Measurements from ENCODE around the gene FGF7.
"Not testable (repeated sequence)": the region's sequence is repeated elsewhere in the genome, so short reads cannot be mapped to it uniquely, and the experiment has no call there.

Gene FGF7

DNA sequence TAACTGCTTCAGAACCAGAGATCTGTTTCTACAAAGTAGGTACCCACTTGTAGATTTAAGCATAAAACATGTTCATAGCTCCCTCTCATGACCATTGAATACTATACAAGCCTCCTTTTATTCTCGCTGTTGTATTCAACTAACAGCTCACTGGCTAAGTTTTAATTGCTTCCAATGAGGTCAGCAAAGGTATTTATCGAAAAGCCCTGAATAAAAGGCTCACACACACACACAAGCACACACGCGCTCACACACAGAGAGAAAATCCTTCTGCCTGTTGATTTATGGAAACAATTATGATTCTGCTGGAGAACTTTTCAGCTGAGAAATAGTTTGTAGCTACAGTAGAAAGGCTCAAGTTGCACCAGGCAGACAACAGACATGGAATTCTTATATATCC lies at the start of gene FGF7:
Gene FGF7 (plus strand): TSS at position 222 of the 400 bp plus-strand sequence. CDS start 1,056 bp downstream, outside the sequence.
- DNase-seq (ENCODE audit: low spot score), result no peak
- no peak for TF ChIP-seq CTCF (IDR thresholded peaks at IDR 0.05; ENCODE audit: extremely low read depth, insufficient read depth, missing control alignments)
- in situ Hi-C loops (cut with MboI; ENCODE audit: low pct_unique_long_range_greater_than_20kb, low sequenced_read_pairs, unreplicated experiment), result loop anchor here (25.0 kb wide), 3 partner anchors 186 to 1061 kb away; no protein-coding TSS in a partner anchor

DNA sequence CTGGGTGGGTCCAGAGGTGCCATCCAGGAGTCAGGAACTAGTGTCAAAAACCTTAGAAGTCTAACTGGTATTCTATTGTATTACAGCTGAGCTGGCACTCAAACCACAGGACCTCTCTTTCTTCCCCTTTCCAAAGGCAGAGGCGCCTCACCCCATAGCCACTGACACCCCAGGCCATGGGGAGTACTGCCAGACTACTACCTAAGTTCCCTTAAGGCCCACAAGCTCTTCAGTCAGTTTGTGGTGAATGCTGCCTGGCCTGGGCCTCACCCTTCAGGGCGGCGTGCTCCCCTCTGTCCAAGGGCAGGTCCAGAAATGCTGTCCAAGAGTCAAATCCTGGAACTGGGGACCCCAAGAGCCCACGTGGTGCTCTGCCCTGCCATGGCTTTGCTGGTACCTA lies 43.0 kb upstream of the FGF7 start:
- no peak for TF ChIP-seq CTCF (IDR thresholded peaks at IDR 0.05; ENCODE audit: extremely low read depth, insufficient read depth, missing control alignments)
- DNase-seq (ENCODE audit: low spot score), result no peak
- in situ Hi-C loops (cut with MboI; ENCODE audit: low pct_unique_long_range_greater_than_20kb, low sequenced_read_pairs, unreplicated experiment), result no loop called here

DNA sequence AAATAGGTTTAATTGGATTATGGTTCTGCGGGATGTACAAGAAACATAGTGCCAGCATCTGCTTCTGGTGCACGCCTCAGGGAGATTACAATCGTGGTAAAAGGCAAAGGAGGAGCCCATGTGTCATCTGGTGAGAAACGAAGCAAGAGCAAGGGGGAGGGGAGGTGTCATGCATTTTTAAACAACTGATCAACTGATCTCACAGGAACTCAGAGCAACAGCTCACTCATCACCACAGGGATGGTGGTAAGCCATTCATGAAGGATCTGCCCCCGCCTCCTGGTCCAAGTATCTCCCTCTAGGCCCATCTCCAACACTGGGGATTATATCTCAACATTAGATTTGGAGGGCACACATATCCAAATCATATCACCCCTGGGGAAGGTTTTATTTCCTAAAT lies 42.1 kb upstream of the FGF7 start:
- no peak for DNase-seq (ENCODE audit: low spot score)
- TF ChIP-seq CTCF (IDR thresholded peaks at IDR 0.05; ENCODE audit: extremely low read depth, insufficient read depth, missing control alignments), result no peak
- in situ Hi-C loops (cut with MboI; ENCODE audit: low pct_unique_long_range_greater_than_20kb, low sequenced_read_pairs, unreplicated experiment), result no loop called here

DNA sequence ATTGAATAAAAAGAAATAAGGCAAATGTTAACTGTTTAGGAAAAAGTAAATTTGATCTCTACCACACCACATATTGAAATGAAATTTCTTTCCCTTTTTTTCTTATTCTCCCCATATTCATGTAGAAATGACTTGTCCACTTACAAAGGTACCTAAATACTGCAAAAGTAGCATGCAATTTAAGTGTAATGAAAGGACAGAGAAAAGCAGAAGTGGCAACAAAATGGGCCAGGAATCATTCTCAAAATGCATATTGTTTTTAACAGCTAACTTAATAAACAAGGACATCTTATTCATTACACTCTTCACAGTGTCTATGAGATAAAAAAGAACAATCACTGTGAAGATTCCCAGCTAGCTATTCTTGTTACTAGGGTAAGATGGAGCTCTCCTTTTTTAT lies 40.6 kb upstream of the FGF7 start:
- DNase-seq (ENCODE audit: low spot score), result no peak
- in situ Hi-C loops (cut with MboI; ENCODE audit: low pct_unique_long_range_greater_than_20kb, low sequenced_read_pairs, unreplicated experiment), result no loop called here
- no peak for TF ChIP-seq CTCF (IDR thresholded peaks at IDR 0.05; ENCODE audit: extremely low read depth, insufficient read depth, missing control alignments)

- in situ Hi-C loops (cut with MboI; ENCODE audit: low pct_unique_long_range_greater_than_20kb, low sequenced_read_pairs, unreplicated experiment), result no loop called here
- DNase-seq (ENCODE audit: low spot score), result no peak
- no peak for TF ChIP-seq CTCF (IDR thresholded peaks at IDR 0.05; ENCODE audit: extremely low read depth, insufficient read depth, missing control alignments)
These were observed 39.8 kb upstream of the FGF7 start for GRCh38 chr15:49383266-49383665.

- in situ Hi-C loops (cut with MboI; ENCODE audit: low pct_unique_long_range_greater_than_20kb, low sequenced_read_pairs, unreplicated experiment), result no loop called here
- TF ChIP-seq CTCF (IDR thresholded peaks at IDR 0.05; ENCODE audit: extremely low read depth, insufficient read depth, missing control alignments), result no peak
- no peak for DNase-seq (ENCODE audit: low spot score)
These were observed 35.6 kb upstream of the FGF7 start for GRCh38 chr15:49387471-49387870.

- in situ Hi-C loops (cut with MboI; ENCODE audit: low pct_unique_long_range_greater_than_20kb, low sequenced_read_pairs, unreplicated experiment), result loop anchor here (25.0 kb wide), 3 partner anchors 165 to 1040 kb away; no protein-coding TSS in a partner anchor
- not testable (repeated sequence) for DNase-seq (ENCODE audit: low spot score)
These were observed 20.3 kb upstream of the FGF7 start for GRCh38 chr15:49402515-49403296.

Data from GM13977 (cell line).